ENCODE measurements around the gene RASGEF1B. TPM values are rescaled to one million over a fixed set of nuclear protein-coding genes. Genes with fewer than 3 reads are reported as not detected.

Gene RASGEF1B
- total RNA-seq, 1 donor from 2014 or later = 3.6 TPM

DNA sequence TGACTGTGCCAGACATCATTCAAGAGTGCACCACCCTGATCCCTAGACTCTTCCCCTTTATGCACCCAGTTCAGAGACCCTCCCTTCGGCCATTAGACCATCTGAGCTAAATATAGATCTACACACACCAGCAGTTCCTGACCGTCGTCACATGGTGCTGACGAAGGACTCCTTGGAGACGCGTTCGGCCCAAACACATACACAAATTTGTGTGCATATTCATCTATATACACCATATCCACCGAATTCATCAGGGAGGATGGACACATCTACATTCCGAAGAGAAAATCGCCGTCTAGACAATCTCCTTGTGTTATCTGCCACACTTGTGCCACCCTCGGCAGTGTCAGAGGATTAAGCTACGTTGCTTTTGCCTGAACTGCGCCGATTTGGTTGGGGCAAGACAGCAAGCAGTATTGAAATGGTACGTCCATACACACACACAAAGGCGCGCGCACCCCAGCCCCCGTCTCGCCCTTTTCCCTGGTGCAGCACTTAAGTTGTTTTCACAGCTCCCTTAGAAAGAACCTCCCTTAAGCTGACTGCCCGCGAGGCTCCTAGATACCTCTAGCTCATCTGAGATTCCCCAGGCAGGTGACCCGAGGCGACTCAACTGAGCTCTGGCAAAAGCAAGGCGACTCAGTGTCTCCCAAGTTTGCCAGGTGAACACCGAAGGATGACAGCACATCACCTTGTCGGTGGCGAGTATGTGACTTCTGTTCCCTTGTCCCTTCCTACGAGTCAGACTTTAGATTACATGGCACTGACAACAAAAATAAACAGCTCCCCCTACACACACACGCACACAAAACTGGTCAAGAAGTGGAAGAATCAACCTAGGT is 1.0 kb downstream of the RASGEF1B start:
- DNase-seq (ENCODE audit: missing footprints) (peak; percentile 72), ATAC-seq (peak; percentile 53)
- intact Hi-C loops (cut with DNase I) = loop anchor here (5.0 to 10.0 kb wide), 2 partner anchors 62 to 214 kb away; no protein-coding TSS in a partner anchor

GRCh38 chr4:81469781-81470455 is 1.8 kb downstream of the RASGEF1B start:
- DNase-seq (ENCODE audit: missing footprints) (no peak), ATAC-seq (no peak)
- intact Hi-C loops (cut with DNase I) = loop anchor here (5.0 to 10.0 kb wide), 3 partner anchors 62 to 815 kb away; no protein-coding TSS in a partner anchor

DNA sequence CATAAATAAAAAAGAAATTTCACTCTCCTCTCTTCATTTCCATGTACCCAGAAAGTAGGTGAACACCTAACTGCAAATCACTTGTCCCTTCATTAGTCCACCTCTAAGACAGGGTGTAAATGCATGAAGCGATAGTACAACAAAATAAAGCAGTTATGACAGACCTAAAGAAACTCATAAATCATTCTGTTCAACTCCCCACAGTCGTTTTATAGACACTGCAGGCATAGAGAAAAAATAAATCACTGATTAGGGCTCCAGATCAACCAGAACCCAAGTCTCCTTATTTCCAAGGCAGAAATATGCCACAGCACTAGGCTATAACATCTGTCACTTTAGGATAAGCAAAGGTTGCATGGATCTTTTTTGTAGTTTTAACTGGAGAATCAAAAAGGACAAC is 3.0 kb downstream of the RASGEF1B start:
- intact Hi-C loops (cut with DNase I) = loop anchor here (10.0 kb wide), 1 partner anchor 816 kb away; no protein-coding TSS in a partner anchor
- no peak for DNase-seq (ENCODE audit: missing footprints)
- no peak for ATAC-seq

DNA sequence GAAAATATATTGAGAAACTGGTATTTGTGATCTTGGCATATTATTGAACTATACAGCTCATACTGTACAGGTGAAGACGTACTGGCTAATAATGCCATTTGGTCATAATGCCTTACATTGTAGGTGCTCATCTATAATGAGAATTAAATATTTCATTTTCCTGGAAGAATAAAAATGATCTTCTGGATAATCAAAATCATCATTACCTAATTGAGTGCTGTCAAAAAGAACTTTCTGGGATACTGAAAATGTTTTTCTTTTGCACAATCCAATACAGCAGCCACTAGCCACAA is 4.1 kb downstream of the RASGEF1B start:
- no peak for DNase-seq (ENCODE audit: missing footprints)
- no peak for ATAC-seq
- intact Hi-C loops (cut with DNase I) = loop anchor here (1.0 to 10.0 kb wide), 2 partner anchors 377 to 817 kb away; no protein-coding TSS in a partner anchor

DNA sequence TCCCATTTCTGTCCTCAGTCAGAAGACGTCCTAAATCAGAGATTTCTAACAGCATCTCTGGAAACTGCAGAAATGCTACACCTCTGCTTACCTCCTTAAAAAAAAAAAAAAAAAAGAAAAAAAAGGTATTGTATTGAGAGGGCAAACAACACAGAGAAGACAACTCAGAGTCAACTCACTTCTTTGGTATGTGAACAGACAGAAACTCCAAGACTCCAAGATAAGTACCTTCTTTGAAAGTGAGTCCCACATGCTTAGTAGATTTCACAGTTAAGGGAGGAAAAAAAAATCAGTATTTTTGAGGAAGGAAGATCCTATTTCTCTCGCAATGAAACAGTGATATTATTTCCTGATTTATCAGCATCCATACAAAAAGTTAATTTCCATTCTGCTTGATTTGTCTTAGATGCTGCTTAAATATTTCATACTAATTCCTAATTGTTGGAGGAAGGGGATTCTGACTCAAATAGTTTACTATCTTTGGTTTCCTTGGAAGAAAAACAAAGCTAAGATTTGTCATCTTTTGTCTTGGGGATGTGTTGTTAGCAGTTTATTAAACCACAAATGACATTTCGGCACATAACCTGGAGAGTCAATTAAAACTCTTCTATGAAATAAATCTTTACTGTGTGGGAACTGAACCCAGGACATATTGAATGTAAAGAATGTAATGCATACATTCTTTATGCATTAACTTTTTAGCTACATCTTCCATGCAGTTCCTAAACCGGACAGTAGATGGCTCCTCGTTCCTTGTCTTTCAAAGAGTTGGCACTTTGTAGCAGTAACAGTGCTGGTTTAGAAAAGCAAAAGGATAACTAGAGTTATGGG is 4.7 kb downstream of the RASGEF1B start:
- DNase-seq (ENCODE audit: missing footprints) = no peak
- intact Hi-C loops (cut with DNase I) = loop anchor here (1.0 to 10.0 kb wide), 2 partner anchors 377 to 818 kb away; no protein-coding TSS in a partner anchor
- no peak for ATAC-seq

DNA sequence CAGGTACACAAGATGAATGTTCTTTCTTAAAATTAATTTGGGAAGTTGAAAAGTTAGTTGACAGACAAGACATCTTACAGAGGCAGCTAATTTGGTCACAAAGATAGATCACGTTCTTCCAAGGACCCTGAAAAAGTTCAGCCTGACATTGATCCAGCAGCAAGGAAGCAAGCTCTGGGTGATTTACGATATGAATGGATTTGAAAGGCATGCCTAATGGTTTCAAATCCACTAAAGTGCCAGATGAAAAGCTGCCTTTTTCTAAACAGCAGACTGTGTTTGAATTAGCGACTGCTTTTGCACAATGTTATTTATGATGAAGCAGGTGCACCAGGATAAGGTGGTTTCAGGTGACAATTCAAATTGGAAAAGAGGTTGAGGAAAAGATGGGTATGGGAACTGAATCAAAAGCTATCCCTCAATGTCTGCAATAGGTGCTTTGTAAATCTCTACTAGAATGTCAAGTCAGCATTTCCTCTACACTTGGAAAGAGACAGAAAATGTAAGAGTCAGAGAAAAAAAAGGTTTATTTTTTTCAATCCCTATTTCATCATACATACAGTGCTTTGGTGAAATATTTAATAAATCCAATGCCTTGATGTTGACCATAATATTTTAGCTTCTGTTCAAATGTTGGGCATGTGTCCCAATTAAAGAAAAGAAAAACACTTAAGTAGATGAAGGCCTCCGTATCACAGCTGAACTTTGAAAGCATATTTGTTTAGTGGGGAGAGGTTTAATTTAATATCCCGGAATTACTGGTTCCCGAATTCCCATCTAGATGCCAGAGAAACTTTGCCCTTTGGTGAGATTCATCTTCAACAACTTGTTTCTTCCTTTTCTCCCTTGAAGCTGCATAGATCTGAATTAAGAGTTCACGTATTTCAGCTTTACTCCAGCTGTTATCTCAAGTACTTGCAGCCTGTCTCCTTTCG is 6.0 kb downstream of the RASGEF1B start:
- ATAC-seq (no peak), DNase-seq (ENCODE audit: missing footprints) (no peak)
- intact Hi-C loops (cut with DNase I) = loop anchor here (10.0 kb wide), 1 partner anchor 819 kb away; no protein-coding TSS in a partner anchor

- ATAC-seq (no peak), DNase-seq (ENCODE audit: missing footprints) (no peak)
- intact Hi-C loops (cut with DNase I) = loop anchor here (10.0 kb wide), 1 partner anchor 824 kb away; no protein-coding TSS in a partner anchor
Observed at GRCh38 chr4:81460834-81461233, 10.9 kb downstream of the RASGEF1B start.

- DNase-seq (ENCODE audit: missing footprints) = no peak
- ATAC-seq = no peak
- intact Hi-C loops (cut with DNase I) = loop anchor here (10.0 kb wide), 1 partner anchor 825 kb away; no protein-coding TSS in a partner anchor
Observed at GRCh38 chr4:81460191-81460701, 11.5 kb downstream of the RASGEF1B start.

- intact Hi-C loops (cut with DNase I) = no loop called here
- ATAC-seq (no peak), DNase-seq (ENCODE audit: missing footprints) (no peak)
Observed at GRCh38 chr4:81459228-81459627, 12.5 kb downstream of the RASGEF1B start.

DNA sequence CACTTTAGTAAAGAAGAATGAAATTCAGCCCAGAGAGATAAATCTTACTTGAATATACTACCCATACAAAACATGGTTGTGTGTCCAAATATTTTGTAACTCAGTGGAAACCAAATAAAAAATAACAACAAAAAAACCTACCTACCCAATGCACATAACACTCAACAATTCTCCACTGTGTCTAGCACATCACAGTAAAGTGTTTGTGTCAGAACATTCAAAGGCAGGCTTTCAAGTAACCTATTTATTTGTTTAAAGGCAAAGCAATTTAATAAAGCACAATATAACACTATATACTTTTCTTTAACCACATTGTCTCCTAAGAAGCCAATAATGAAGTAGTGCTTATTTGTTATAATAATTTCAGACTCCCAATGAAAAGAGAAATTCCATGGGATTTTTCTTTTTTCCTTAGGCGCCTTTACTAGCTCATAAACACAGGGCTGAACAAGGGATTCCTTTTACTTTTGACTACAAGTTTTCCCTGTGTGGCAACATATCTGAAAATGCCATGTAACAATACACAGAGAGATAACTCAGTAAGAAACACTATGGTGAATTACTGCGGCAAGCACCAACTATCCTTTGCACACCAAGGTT is 13.7 kb downstream of the RASGEF1B start:
- DNase-seq (ENCODE audit: missing footprints) (no peak), ATAC-seq (no peak)
- intact Hi-C loops (cut with DNase I) = no loop called here

DNA sequence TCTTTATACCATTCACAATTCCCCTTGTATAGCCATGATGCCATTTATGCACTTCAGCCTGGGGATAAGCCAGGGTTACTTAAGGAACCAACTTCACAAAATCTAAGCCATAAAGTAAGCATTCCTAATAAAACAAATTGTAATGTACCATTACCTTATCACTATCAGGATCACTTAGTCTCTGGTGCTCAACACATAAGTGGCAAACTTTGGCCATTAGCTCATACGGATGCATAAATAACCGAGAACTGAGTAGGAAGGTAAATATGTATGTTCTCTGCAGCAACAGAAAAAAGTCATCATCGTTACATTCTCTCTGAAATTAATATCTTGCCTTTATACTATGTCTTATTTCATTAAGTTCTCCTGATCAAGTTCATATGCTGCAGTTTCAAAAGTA is 14.4 kb downstream of the RASGEF1B start:
- DNase-seq (ENCODE audit: missing footprints) (no peak), ATAC-seq (no peak)
- intact Hi-C loops (cut with DNase I) = no loop called here

- ATAC-seq = no peak
- no peak for DNase-seq (ENCODE audit: missing footprints)
- intact Hi-C loops (cut with DNase I) = no loop called here
Observed at GRCh38 chr4:81455897-81456296, 15.8 kb downstream of the RASGEF1B start.

DNA sequence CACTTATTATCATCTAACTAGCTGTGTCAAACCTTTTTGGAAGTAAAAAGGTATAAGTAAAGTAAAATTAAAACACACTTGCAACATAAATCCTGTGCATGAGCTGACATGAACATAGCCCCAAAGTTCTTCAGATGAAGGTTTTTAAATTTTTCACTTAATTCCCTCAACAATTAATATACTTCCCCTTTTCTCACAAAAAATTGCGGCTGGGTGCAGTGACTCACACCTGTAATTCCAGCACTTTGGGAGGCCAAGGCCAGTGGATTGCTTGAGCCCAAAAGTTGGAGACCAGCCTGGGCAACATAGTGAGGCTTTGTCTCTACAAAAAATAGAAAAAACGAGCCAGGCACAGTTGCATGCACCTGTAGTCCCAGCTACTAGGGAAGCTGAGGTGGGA is 16.8 kb downstream of the RASGEF1B start:
- ATAC-seq = no peak
- intact Hi-C loops (cut with DNase I) = no loop called here
- no peak for DNase-seq (ENCODE audit: missing footprints)

DNA sequence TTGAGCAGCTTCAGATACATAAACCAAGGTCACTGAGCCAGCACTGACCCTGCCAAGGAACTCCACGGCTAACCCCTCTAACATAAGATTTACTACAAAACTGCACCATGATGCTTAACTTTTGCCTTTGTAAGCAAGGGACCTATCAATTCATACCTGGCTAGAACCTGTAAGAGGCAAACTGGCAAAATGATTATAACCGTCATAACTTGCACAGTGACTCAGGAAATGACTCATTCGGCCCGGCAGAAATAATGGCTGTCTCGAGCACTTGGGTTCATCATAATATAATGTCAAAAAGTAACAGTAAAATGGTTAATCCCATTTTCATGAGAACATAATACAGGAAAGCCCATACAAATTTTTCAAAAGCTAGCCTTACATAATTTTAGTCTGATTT is 17.2 kb downstream of the RASGEF1B start:
- ATAC-seq = no peak
- intact Hi-C loops (cut with DNase I) = no loop called here

DNA sequence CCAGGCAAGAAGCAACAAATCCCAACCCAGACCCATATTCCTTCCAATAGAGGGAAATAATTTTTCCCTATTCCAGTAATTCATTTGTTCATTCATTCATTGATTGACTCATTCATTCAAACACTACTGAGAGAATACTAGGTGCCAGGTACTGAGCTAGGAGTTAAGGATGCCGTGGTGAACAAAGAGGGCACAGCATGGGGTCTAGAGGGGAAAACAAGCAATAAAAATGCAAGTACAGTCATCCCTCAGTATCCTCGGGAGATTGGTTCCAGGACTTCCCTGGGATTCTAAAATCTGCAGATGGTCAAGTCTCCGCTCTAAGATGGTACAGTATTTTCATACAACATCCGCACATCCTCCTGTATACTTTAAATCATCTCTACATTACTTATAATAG is 18.7 kb downstream of the RASGEF1B start:
- intact Hi-C loops (cut with DNase I) = no loop called here

More for the DNA sequence above, 17.2 kb downstream of the RASGEF1B start:
- no peak for DNase-seq (ENCODE audit: missing footprints)

GRCh38 chr4:81452452-81453006 is 19.2 kb downstream of the RASGEF1B start:
- DNase-seq (ENCODE audit: missing footprints) (no peak), ATAC-seq (no peak)
- intact Hi-C loops (cut with DNase I) = no loop called here

More for the DNA sequence above, 18.7 kb downstream of the RASGEF1B start:
- ATAC-seq (no peak), DNase-seq (ENCODE audit: missing footprints) (no peak)

DNA sequence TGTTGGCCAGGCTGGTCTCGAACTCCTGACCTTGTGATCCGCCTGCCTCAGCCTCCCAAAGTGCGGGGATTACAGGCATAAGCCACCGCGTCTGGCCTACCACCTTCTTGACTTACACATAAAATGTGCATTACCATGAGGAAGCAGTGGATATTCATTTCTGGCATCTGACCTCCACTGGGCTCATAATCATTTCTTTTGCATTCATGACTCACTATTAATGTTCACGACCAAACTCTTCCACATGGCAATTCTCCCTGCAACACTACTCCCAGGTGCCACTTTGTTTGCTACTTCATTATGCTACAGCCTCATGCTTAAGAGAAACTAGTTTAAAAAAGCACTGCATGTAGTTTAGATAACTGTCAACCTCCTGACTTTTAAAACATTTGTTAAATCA is 22.7 kb downstream of the RASGEF1B start:
- ATAC-seq = no peak
- no peak for DNase-seq (ENCODE audit: missing footprints)
- intact Hi-C loops (cut with DNase I) = no loop called here

Measured in Right ventricle myocardium inferior (tissue), 1 donor.